Measurements from ENCODE around the gene MBOAT2. TPM values are rescaled to one million over a fixed set of nuclear protein-coding genes. Genes with fewer than 3 reads are reported as not detected.
"Not testable (repeated sequence)": the region's sequence is repeated elsewhere in the genome, so short reads cannot be mapped to it uniquely, and the experiment has no call there.

Gene MBOAT2
- total and polyA plus RNA-seq, 12 donors, result 0.24 to 9.6 (median 2.3) TPM

- intact Hi-C loops (cut with DNase I), result no loop called here
- WGBS, 4 donors, result 87 to 100% (median 91%) methylated on average over 1 of the region's 1 CpG
- no peak overlapping the region for H3K27ac ChIP-seq
- TF ChIP-seq CTCF (IDR thresholded peaks at IDR 0.05) (no peak), POLR2A (IDR thresholded peaks at IDR 0.05) (no peak)
- no peak for DNase-seq
- H3K4me1 ChIP-seq (replicated peaks in 1 of 2), result no peaks in the 10 kb centered on the region
- no peaks in the 10 kb centered on the region for H3K9me3 ChIP-seq (replicated peaks in 1 of 3)
- H3K36me3 ChIP-seq (replicated peaks in 1 of 2), result no peaks in the 10 kb centered on the region
- no peak overlapping the region for H3K4me3 ChIP-seq
- H3K27me3 ChIP-seq, result no peaks in the 10 kb centered on the region
Measured at GRCh38 chr2:8980096-8980495, 23.4 kb downstream of the MBOAT2 start.

DNA sequence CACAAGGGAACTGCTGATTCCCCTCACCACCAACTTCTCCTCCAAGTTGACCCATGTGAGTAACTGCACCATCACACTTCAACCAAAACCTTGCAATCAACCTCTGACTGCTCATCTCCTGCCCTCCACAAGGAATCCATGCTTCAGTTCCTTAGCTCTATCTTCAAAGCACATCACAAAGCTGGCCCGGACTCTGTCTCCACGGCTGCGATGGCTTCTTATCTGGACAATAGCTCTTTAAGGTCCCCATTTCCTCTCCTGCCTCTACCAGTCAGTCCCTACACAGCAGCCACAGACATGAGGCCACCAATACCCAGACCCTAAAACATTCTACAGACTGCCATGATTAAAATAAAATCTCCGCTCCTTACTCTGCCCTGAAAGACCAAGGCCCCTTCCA is 25.7 kb downstream of the MBOAT2 start:
- intact Hi-C loops (cut with DNase I), result no loop called here
- H3K4me1 ChIP-seq (replicated peaks in 1 of 2), result no peaks in the 10 kb centered on the region
- 91 to 98% (median 93%) methylated on average over 4 of the region's 4 CpGs for WGBS, 4 donors
- no peak for DNase-seq
- no peak for TF ChIP-seq CTCF (IDR thresholded peaks at IDR 0.05)
- no peak for TF ChIP-seq POLR2A (IDR thresholded peaks at IDR 0.05)
- no peak overlapping the region for H3K27ac ChIP-seq
- no peak overlapping the region for H3K4me3 ChIP-seq
- H3K27me3 ChIP-seq, result no peaks in the 10 kb centered on the region
- no peaks in the 10 kb centered on the region for H3K9me3 ChIP-seq (replicated peaks in 1 of 3)
- H3K36me3 ChIP-seq (replicated peaks in 1 of 2), result no peaks in the 10 kb centered on the region

GRCh38 chr2:8976442-8977259 is 26.8 kb downstream of the MBOAT2 start:
- WGBS, 4 donors, result 45 to 51% (median 50%) methylated on average over 8 of the region's 8 CpGs
- H3K4me3 ChIP-seq, result no peak overlapping the region
- no peak for DNase-seq

DNA sequence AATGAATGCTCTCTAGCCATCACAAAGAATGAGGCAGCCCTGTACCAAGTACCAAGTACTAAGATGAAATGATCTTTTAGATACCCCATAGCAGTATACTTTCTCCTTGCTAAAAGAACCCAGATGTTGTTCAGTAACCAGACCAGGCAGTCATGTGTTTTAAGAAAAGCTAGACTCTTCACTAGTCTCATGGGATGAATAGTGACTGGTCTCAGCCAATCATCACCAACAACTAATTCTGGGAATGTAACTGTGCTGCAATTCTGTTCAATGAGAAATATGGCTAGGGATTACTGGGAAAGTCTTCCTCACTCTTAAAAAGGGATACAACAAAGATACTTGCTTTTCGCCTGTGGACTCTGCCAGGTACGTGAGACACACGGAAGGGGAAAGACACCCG is 29.5 kb downstream of the MBOAT2 start:
- Histone ChIP-seq H3K27ac (no peak overlapping the region), H3K27me3 (no peaks in the 10 kb centered on the region), H3K4me1 (replicated peaks in 1 of 2) (no peaks in the 10 kb centered on the region), H3K36me3 (replicated peaks in 1 of 2) (no peaks in the 10 kb centered on the region), H3K4me3 (no peak overlapping the region), H3K9me3 (replicated peaks in 1 of 3) (no peaks in the 10 kb centered on the region)
- intact Hi-C loops (cut with DNase I), result no loop called here
- TF ChIP-seq POLR2A (IDR thresholded peaks at IDR 0.05) (no peak), CTCF (IDR thresholded peaks at IDR 0.05) (no peak)
- WGBS, 4 donors, result 77 to 93% (median 91%) methylated on average over 4 of the region's 4 CpGs
- no peak for DNase-seq

More at GRCh38 chr2:8976442-8977259, 26.8 kb downstream of the MBOAT2 start:
- Histone ChIP-seq H3K27ac (no peak overlapping the region), H3K9me3 (replicated peaks in 1 of 3) (no peaks in the 10 kb centered on the region), H3K36me3 (replicated peaks in 1 of 2) (no peaks in the 10 kb centered on the region), H3K4me1 (replicated peaks in 1 of 2) (no peaks in the 10 kb centered on the region), H3K27me3 (no peaks in the 10 kb centered on the region)
- TF ChIP-seq POLR2A (IDR thresholded peaks at IDR 0.05), result no peak
- TF ChIP-seq CTCF (IDR thresholded peaks at IDR 0.05), result no peak
- intact Hi-C loops (cut with DNase I), result no loop called here

GRCh38 chr2:8973017-8973416 is 30.5 kb downstream of the MBOAT2 start:
- H3K4me1 ChIP-seq (replicated peaks in 1 of 2); H3K9me3 ChIP-seq (replicated peaks in 1 of 3); DNase-seq; H3K27me3 ChIP-seq; H3K36me3 ChIP-seq (replicated peaks in 1 of 2); H3K4me3 ChIP-seq; H3K27ac ChIP-seq; intact Hi-C loops (cut with DNase I): not testable (repeated sequence)
- 84 to 91% (median 89%) methylated on average over 3 of the region's 3 CpGs for WGBS, 4 donors

GRCh38 chr2:8972535-8972934 is 30.9 kb downstream of the MBOAT2 start:
- H3K27ac ChIP-seq; H3K27me3 ChIP-seq; DNase-seq; H3K4me3 ChIP-seq; intact Hi-C loops (cut with DNase I); H3K36me3 ChIP-seq (replicated peaks in 1 of 2); H3K9me3 ChIP-seq (replicated peaks in 1 of 3); H3K4me1 ChIP-seq (replicated peaks in 1 of 2): not testable (repeated sequence)
- 83% methylated on average over 1 of the region's 1 CpG; no CpG with 5 or more reads in 3 of the 4 donors for WGBS, 4 donors

- H3K27ac ChIP-seq; DNase-seq; H3K9me3 ChIP-seq (replicated peaks in 1 of 3); H3K27me3 ChIP-seq; intact Hi-C loops (cut with DNase I); H3K4me1 ChIP-seq (replicated peaks in 1 of 2); H3K36me3 ChIP-seq (replicated peaks in 1 of 2); H3K4me3 ChIP-seq: not testable (repeated sequence)
- 87 to 97% (median 92%) methylated on average over 2 of the region's 2 CpGs for WGBS, 4 donors
Measured at GRCh38 chr2:8969348-8969747, 34.1 kb downstream of the MBOAT2 start.

Measured in adrenal gland (tissue), 12 donors.